HG03354 (cell line): Measurements from ENCODE around the gene FUT2.

Experiments used
- ATAC-seq: cut with Tn5 transposase; IDR thresholded peaks from one replicate; pipeline ENCODE4 v1.9.1; 2021; ENCODE audit warnings: mild to moderate bottlenecking; ENCODE audit not compliant: unreplicated experiment, poor library complexity, severe bottlenecking

Gene FUT2

DNA sequence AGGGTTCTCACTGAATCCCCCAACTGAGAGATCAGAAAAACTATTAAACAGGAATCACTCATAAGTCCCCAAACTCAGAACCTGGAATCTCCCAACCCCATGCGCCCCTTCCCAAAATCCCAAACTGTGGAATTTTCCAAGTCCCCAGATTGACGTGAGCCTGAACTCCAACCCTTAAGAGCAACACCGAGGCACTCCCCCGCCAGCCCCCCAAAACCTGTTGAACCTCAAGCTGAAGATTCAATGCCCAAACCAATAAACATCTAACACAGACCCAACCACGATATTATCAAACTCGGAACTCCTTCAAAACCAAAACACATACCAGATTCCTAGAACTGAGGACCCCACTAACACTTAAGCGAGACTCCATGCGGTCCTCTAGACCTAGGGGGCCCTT, 50.3 kb downstream of the FUT2 start:
- ATAC-seq: no peak

DNA sequence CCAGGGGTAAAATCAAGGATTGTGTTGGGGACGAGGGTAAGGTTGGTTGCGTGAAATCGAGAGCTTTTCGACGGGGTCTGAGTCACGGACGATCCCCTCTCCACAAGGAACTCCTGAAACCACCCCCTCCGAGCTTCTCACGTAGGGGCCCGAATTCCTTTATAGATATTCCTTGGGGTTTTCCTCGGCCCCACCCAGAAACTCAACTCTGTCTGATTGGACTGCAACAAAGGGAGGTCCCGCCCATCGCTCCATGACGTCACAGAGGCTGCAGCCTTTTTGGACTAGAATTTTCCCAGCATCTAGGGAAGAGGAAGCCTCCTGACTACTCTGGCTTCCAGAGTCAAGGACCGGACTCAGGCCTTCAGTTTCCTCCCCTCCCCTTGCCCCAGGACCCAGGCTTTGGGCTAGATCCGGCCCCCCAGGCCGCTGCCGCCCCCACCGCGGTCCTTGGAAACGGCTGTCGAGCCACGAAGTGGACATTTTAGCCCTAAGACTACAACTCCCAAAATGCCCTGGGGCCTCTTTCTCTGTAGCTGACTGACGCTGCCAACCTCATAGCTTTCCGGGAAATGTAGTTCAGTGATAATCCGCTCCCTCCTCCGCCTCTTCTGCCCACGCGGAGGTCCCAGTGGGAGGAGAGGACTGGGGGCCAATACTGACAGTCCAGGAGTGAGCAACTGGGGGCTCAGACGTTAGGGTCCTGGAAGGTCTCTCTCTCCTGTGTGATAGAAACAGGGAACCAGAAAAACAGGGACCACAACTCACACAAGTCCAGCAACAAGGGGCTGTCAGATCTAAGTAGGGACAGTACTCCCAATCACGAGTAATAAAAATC, 51.2 kb downstream of the FUT2 start, which contains the start of gene IZUMO1:
TSS of gene IZUMO1 (minus strand) at position 172 of the 838 bp plus-strand sequence. CDS start 1,050 bp downstream, outside the sequence.
- no peak for ATAC-seq

DNA sequence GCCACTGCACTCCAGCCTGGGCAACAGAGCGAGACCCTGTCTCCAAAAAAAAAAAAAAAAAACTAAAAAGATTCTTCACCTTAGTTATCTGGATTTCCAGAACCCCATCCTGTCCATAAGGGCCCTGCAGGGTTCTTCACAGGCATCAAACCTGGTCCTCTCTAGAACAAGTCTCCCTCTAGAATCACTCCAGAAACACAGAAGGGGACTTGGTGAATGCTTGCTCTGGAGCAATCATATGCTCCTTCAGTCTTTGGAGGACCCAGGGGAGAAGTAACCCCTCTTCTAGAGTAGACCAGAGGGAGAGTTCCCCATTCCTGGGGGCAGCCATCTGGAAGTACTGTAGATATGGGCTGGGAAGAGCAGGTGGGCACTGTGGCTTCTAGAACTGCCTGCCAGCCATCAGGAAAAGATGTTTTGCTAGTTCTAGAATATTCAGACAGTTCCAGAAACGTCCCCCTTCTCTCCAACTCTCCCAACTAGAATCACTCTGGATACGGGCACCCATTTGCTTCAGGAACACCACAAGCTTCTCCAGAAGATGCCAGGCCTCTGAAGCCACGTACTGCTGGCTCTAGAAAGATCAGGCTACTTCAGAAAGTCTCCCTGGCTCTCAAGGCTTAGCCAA, 53.9 kb downstream of the FUT2 start:
- ATAC-seq: no peak

DNA sequence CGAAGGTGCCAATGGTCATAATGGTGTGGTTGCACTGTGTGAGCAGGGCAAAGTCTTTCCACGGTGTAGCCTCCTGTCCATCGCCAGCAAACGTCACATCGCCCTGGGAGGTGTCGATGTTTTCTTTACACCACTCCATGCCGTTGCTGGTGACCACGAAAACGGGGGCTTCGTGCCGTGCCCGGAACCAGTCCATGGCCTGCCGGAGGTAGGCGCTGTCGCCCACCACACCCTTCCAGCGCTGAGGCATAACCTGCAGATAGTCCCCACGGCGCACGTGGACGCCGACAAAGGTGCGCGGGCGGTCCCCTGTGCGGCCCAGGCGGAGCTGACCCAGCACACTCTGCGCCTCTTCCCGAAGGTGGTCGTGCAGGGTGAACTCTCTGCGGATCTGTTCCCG, 54.6 kb downstream of the FUT2 start:
- no peak for ATAC-seq

DNA sequence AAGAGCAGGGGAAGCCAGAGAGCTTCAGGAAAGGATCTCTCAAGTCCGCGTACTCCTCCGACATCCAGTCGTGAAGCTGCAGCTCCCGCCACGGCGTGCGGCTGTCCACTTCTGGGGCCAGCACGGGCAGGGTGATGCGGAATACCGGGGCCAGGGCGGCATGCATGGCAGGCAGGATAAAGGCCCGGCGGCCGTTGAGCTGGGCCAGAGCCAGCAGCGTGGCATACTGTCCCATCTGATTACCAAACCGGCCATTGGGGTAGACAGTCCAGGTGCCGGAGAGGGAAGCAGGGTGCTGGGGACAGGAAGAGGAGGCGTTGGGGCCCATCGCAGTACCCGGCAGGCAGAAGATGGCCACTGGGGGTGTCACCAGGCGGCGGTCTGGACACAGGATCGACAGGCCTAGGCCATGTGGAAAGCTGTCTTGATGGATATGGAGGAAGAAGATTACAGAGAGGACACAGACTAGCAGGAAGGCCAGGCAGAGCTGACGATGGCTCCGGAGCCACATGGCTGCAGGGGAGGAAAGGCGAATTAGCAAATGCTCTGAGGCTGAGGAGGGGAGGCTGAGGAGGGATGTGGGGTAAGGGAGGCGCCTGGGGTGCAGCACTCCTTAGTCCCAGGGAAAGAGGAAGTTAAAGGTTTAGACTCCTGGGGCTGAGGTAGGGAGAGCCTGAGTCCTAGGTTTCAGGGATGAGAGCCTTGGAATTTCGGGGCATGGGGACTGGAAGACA, 55.2 kb downstream of the FUT2 start:
- no peak for ATAC-seq

DNA sequence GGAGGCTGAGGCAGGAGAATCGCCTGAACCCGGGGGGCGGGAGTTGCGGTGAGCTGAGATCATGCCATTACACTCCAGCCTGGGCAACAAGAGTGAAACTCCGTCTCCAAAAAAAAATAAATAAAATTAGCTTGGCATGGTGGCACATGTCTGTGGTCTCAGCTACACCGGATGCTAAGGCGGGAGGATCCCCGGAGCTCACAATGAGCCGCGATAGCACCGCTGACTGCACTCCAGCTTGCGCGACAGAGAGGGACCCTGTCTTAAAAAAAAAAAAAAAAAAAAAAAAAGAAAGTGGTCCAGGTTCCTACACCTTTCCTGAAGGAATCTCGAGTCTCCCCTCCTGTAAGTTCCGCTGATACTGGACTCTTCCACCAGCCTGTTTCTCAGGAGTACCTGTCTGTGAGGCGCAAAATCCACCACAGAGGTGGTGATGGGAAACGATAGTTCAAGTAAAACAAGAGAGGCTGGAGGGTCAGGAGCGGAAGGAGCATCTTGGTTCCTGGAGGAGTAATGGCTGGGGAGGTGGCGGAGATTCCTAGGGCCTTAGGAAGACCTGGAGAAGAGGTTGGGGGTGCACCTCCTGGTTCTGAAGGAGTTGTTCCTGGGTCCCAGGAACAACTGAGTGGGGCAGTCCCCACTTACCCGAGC, 56.2 kb downstream of the FUT2 start:
- no peak for ATAC-seq

DNA sequence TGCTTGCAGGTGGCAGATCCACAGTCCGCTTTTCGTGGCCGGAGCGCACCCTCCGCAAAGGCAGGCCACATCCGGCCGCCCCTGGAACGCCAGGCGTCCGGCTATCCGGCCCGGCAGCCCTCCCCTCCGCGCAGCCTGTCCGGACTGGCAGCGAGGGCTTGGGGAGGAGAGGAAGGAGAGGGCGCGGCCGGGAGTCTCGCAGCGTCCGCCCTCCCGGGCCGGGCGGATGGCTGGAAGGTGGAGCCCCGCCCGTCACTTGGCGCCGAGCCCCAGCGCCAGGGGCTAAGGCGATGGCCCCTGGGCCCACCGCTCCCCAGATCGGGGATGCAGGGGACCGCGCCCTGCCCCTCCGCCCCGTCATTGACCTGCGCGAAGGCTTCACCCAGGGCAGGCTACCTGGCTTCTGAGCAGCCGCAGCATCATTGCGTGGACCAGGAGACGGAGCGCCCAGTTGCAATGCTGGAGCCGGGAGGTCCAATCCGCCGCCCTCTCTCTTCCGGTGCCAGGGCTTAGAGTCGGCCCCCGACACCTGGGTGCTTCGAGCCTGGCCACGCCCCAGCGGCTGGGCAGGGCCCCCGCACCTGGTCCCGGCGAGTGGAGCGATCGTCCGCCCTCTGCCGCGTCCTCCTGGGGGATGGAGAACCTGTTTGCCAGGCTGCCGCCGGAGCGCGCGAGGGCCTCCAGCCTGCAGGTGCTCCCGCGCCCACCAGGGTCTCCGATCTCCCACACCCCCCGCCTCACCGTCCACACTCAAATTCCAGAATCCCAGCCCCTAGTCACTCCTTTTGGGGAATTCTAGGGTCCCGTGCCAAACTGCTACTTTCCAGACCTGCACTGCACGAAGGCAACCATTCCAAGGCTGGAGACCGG, 57.0 kb downstream of the FUT2 start, which contains the start of gene FUT1:
TSS of gene FUT1 (minus strand) at position 146 of the 870 bp plus-strand sequence. CDS start 1,360 bp downstream, outside the sequence.
- ATAC-seq: no peak

DNA sequence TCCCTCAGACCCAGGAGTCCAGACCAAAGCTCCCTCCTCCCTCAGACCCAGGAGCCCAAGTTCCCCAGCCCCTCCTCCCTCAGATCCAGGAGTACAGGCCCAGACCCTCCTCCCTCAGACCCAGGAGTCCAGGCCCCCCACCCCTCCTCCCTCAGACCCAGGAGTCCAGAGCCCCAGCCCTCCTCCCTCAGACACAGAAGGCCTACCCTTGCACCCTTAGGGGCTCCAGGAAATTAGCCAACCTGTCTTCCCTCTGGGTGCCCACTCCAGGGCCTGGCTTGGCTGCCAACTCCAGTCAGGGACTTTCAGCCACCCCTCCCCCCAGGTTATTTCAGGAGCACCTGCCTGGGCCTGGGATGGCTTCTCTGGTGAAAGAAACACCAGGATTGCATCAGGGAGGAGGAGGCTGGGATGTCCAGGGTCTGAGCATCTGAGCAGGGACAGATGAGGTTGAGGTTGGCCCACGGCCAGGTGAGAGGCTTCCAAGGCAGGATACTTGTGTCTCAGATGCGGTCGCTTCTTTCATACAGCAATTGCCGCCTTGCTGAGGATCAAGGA, 59.4 kb downstream of the FUT2 start, which contains the start of gene FGF21:
TSS of gene FGF21 (plus strand) at position 441 of the 558 bp plus-strand sequence. CDS start 713 bp downstream, outside the sequence.
- no peak for ATAC-seq
